SK-N-SH treated with all-trans-retinoic acid at 6 μM for 48 hours (cell line): ENCODE results near the gene HRCT1.

Experiments used
- BACH2 ChIP-seq: fragments of 250-450 bp; sonication (Bioruptor Pico); IDR thresholded peaks from 2 replicates; pipeline ENCODE4 v1.9.0; 2021; ENCODE audit warnings: mild to moderate bottlenecking, borderline replicate concordance
- PATZ1 ChIP-seq: fragments of 250-450 bp; sonication (Bioruptor Pico); IDR thresholded peaks from 2 replicates; pipeline ENCODE4 v1.8.0; 2020; ENCODE audit warnings: mild to moderate bottlenecking, moderate library complexity, borderline replicate concordance

GRCh38 chr9:35870351-35870923, 35.6 kb upstream of the HRCT1 start, which contains the start of gene OR13J1:
- TF ChIP-seq BACH2 (CRISPR knock-in tag) (no peak), PATZ1 (CRISPR knock-in tag) (no peak)
